Measurements from ENCODE around the gene MAGEA4. TPM values are rescaled to one million over a fixed set of nuclear protein-coding genes. Genes with fewer than 3 reads are reported as not detected.

The MAGEA4 gene
- total and polyA plus RNA-seq, 2 of the 8 experiments (the other 6 are each of a cell fraction or from before 2014, with no cell fraction given): 0.45 to 0.67 TPM

- FAIRE-seq (no peak), DNase-seq (ENCODE audit: low read depth in 1 of 2, low spot score in 2 of 2) (no peak)
- Histone ChIP-seq H3K4me3 (ENCODE audit: extremely low read depth in 1 of 4, insufficient read depth in 2 of 4, low read depth in 3 of 4, low read length in 4 of 4) (no peak overlapping the region), H3K23ac (ENCODE audit: insufficient read length) (no peak overlapping the region), H3K27me3 (replicated peaks in 1 of 4; ENCODE audit: control insufficient read depth in 3 of 4, extremely low read depth in 1 of 4, insufficient read depth in 3 of 4, low read length in 3 of 4) (no peaks in the 10 kb centered on the region), H3K14ac (ENCODE audit: insufficient read length) (no peak overlapping the region), H3K23me2 (ENCODE audit: low read depth, low read length) (no peaks in the 10 kb centered on the region), H2AFZ (ENCODE audit: low read length) (no peak overlapping the region), H3K4ac (replicated peaks; ENCODE audit: insufficient read length, low read depth, low read length) (no peak overlapping the region), H3K4me2 (ENCODE audit: insufficient read depth in 1 of 2, low read depth in 2 of 2, low read length in 2 of 2) (no peak overlapping the region), H2BK15ac (ENCODE audit: low read length) (no peak overlapping the region), H4K20me1 (replicated peaks in 1 of 2; ENCODE audit: control insufficient read depth in 1 of 2, insufficient read depth in 2 of 2, low read length in 2 of 2) (no peaks in the 10 kb centered on the region), H2BK12ac (ENCODE audit: low read depth, low read length) (no peak overlapping the region), H3K27ac (ENCODE audit: low read depth, low read length) (no peak overlapping the region), H2BK120ac (replicated peaks; ENCODE audit: low read depth, low read length) (no peak overlapping the region), H2BK20ac (ENCODE audit: low read length) (no peak overlapping the region), H3K56ac (replicated peaks; ENCODE audit: insufficient read length, low read depth, low read length) (no peak overlapping the region), H3K79me1 (ENCODE audit: low read depth, low read length) (no peaks in the 10 kb centered on the region), H3K9me3 (ENCODE audit: insufficient read depth in 2 of 2, low read depth in 1 of 2, low read length in 1 of 2) (no peaks in the 10 kb centered on the region), H3K18ac (ENCODE audit: extremely low read depth, low read length) (no peak overlapping the region), H4K8ac (ENCODE audit: extremely low read depth, insufficient read depth, low read length) (no peak overlapping the region), H2BK5ac (ENCODE audit: low read depth, low read length) (no peak overlapping the region), H4K91ac (replicated peaks; ENCODE audit: insufficient read length, low read length) (no peak overlapping the region), H3K36me3 (ENCODE audit: control insufficient read depth in 2 of 4, insufficient read depth in 4 of 4, low read length in 3 of 4) (no peaks in the 10 kb centered on the region), H2AK5ac (ENCODE audit: low read depth, low read length) (no peak overlapping the region), H3K4me1 (replicated peaks in 1 of 4; ENCODE audit: control insufficient read depth in 3 of 4, insufficient read depth in 4 of 4, low read length in 3 of 4) (no peaks in the 10 kb centered on the region), H3K9ac (replicated peaks in 1 of 4; ENCODE audit: extremely low read depth in 1 of 4, low read depth in 3 of 4, low read length in 3 of 4) (no peak overlapping the region), H3K79me2 (ENCODE audit: control insufficient read depth in 1 of 2, insufficient read depth in 2 of 2, low read length in 2 of 2) (no peaks in the 10 kb centered on the region), H4K5ac (ENCODE audit: insufficient read length, low read depth, low read length) (no peak overlapping the region)
- 83% methylated on average over 2 of the region's 2 CpGs; no CpG with 5 or more reads in 1 of the 2 experiments for WGBS, 2 experiments (ENCODE audit: extremely low coverage in 1 of 2, insufficient coverage in 1 of 2, insufficient read length in 1 of 2, insufficient replicate concordance in 2 of 2, low coverage in 1 of 2, low lambda C conversion rate in 2 of 2, missing lambda C conversion rate in 1 of 2)
- TF ChIP-seq, protein P1, sequence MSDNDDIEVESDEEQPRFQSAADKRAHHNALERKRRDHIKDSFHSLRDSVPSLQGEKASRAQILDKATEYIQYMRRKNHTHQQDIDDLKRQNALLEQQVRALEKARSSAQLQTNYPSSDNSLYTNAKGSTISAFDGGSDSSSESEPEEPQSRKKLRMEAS (IDR thresholded peaks at IDR 0.05): no peak
- TF ChIP-seq SIRT6 (IDR thresholded peaks at IDR 0.05; ENCODE audit: low read length) (no peak), CTBP2 (IDR thresholded peaks at IDR 0.05; ENCODE audit: borderline replicate concordance, insufficient read depth, insufficient read length, low read length) (no peak), CHD2 (IDR thresholded peaks at IDR 0.05; ENCODE audit: low read length) (no peak), SRF (IDR thresholded peaks at IDR 0.05; ENCODE audit: low read depth, low read length) (no peak), ASH2L (IDR thresholded peaks at IDR 0.05; ENCODE audit: low read length) (no peak), RAD21 (IDR thresholded peaks at IDR 0.05 in 1 of 2, conservative IDR thresholded peaks at IDR 0.05 in 1 of 2; ENCODE audit: low read depth in 2 of 2, low read length in 2 of 2) (no peak), TAF1 (IDR thresholded peaks at IDR 0.05; ENCODE audit: low read depth, low read length) (no peak), SP2 (IDR thresholded peaks at IDR 0.05; ENCODE audit: low read length) (no peak), GABPA (IDR thresholded peaks at IDR 0.05; ENCODE audit: borderline replicate concordance, insufficient read depth, low read length) (no peak), SP1 (IDR thresholded peaks at IDR 0.05; ENCODE audit: low read depth, low read length) (no peak)
- POLR2A ChIA-PET (ENCODE audit: partially characterized antibody): no interaction called here
- CTCF ChIA-PET (ENCODE audit: partially characterized antibody): no interaction called here
Observed at GRCh38 chrX:151873096-151873495, 39.6 kb upstream of the MAGEA4 start.
